Esophagus squamous epithelium (tissue), 5 donors: ENCODE results near the gene ADAMTS8. TPM values are rescaled to one million over a fixed set of nuclear protein-coding genes. Genes with fewer than 3 reads are reported as not detected.

Source experiments
- DNase-seq: peaks from one replicate; lab custom pipeline; 2025; lab: John Stamatoyannopoulos, UW
- H3K27ac ChIP-seq, 4 donors: fragments of 200-600 bp; sonication (generic); one replicate each; pipeline ENCODE4 v1.5.1; 2016 to 2019; ENCODE audit warnings: mild to moderate bottlenecking in 1 of 4
- H3K27me3 ChIP-seq, 4 donors: fragments of 200-600 bp; sonication (generic); 1 replicate in 3 of 4; 2 replicates in 1 of 4; pipeline versions ENCODE4 v1.5.1 to v1.6.0; 2017 to 2021; ENCODE audit warnings: antibody characterized with exemption in 1 of 4
- H3K36me3 ChIP-seq, 3 donors: fragments of 200-600 bp; sonication (generic); one replicate each; pipeline ENCODE4 v1.5.1; 2016 to 2019
- H3K4me1 ChIP-seq, 3 donors: fragments of 200-600 bp; sonication (generic); one replicate each; pipeline ENCODE4 v1.5.1; 2017 to 2019
- H3K4me3 ChIP-seq, 4 donors: fragments of 200-600 bp; sonication (generic); 1 replicate in 3 of 4; 2 replicates in 1 of 4; pipeline ENCODE4 v1.5.1; 2016 to 2019; ENCODE audit warnings: mild to moderate bottlenecking in 2 of 4, moderate library complexity in 1 of 4
- H3K9me3 ChIP-seq, 3 donors: fragments of 200-600 bp; sonication (generic); one replicate each; pipeline ENCODE4 v1.5.1; 2016 to 2019
- POLR2A ChIP-seq, 4 donors: fragments of 450-650 bp; IDR thresholded peaks; one replicate each; pipeline ENCODE4 v1.6.1; 2017; ENCODE audit warnings: antibody characterized with exemption in 4 of 4, mild to moderate bottlenecking in 4 of 4, moderate library complexity in 3 of 4
- WGBS, 2 donors: methylation state at CpG; one replicate each; pipeline ENCODE4 v1.1.5; 2018; 5-methylcytosine and 5-hydroxymethylcytosine counted together
- intact Hi-C: fragments of 100-400 bp; cut with DNase I; formaldehyde crosslinking; loops from one replicate; pipeline ENCODE4 v1.15.0; 2022
- total RNA-seq, 4 donors: library from RNA; depleted of rRNA; stranded (reverse); fragments of >200 nt; gene quantifications; one replicate each; pipeline ENCODE4 v1.1.0, GENCODE V29; 2016
- TF ChIP-seq, protein P1 (sequence below), 6 experiments: fragments of 450-650 bp in 4 of 6; fragments of 200-600 bp in 2 of 6; sonication (generic) in 2 of 6; IDR thresholded peaks; one replicate each; pipeline ENCODE4 v1.5.1; 2016 to 2019; ENCODE audit warnings: antibody characterized with exemption in 6 of 6, mild to moderate bottlenecking in 4 of 6, moderate library complexity in 4 of 6
- donor health status: DM: yes; HTN: yes; CAD: no.

Gene ADAMTS8
- total RNA-seq, 4 donors from 2014 or later, result 0.83 to 8.8 (median 1.8) TPM

DNA sequence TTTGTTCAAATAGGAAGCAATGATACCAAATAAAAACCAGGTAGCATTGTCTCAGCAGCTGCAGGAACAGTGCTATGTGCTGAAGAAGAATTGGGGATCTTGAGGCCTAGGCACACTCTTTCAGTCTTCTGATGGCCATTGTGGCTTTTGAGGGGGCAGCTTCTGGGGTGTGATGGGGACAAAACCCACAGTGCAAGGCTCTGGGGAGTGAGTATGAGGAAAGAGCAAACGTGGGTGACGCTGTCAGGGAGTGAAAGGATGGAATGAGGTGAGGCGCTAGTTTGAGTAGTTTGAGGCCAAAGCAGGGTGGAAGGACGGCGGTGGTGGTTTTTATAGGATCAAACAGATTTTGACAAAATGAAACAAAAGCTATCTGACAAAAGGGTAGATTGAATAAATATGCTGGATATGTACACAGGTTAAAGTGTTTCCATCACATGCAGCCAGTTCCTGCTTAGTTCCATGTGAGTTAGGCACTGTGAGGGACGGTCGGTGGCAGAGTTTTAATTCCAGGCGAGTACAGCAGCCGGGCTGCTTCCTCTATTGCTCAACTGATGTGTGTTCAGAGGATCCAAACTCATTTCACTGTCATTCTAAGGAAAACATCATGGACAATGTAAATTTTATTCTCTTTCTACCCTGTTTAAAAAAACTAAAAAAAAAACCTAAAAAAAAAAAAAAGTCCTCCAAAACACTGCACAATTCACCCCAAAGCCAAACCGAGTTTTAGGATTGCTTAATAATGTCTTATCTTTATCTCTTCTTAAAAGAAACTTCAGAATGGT lies 38.9 kb upstream of the ADAMTS8 start:
- no peak for DNase-seq
- no peaks in the 10 kb centered on the region for H3K9me3 ChIP-seq
- WGBS, 2 donors, result 75 to 83% methylated on average over 10 of the region's 10 CpGs
- intact Hi-C loops, result no loop called here
- no peaks in the 10 kb centered on the region for H3K4me1 ChIP-seq
- no peak overlapping the region for H3K4me3 ChIP-seq
- TF ChIP-seq, protein P1, sequence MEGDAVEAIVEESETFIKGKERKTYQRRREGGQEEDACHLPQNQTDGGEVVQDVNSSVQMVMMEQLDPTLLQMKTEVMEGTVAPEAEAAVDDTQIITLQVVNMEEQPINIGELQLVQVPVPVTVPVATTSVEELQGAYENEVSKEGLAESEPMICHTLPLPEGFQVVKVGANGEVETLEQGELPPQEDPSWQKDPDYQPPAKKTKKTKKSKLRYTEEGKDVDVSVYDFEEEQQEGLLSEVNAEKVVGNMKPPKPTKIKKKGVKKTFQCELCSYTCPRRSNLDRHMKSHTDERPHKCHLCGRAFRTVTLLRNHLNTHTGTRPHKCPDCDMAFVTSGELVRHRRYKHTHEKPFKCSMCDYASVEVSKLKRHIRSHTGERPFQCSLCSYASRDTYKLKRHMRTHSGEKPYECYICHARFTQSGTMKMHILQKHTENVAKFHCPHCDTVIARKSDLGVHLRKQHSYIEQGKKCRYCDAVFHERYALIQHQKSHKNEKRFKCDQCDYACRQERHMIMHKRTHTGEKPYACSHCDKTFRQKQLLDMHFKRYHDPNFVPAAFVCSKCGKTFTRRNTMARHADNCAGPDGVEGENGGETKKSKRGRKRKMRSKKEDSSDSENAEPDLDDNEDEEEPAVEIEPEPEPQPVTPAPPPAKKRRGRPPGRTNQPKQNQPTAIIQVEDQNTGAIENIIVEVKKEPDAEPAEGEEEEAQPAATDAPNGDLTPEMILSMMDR (IDR thresholded peaks at IDR 0.05), result no peak
- no peak for TF ChIP-seq POLR2A (IDR thresholded peaks at IDR 0.05)
- peaks cover 0 to 37% (median 0%) of the 10 kb centered on the region in 3 donors for H3K36me3 ChIP-seq
- no peak overlapping the region for H3K27ac ChIP-seq
- no peaks in the 10 kb centered on the region for H3K27me3 ChIP-seq

DNA sequence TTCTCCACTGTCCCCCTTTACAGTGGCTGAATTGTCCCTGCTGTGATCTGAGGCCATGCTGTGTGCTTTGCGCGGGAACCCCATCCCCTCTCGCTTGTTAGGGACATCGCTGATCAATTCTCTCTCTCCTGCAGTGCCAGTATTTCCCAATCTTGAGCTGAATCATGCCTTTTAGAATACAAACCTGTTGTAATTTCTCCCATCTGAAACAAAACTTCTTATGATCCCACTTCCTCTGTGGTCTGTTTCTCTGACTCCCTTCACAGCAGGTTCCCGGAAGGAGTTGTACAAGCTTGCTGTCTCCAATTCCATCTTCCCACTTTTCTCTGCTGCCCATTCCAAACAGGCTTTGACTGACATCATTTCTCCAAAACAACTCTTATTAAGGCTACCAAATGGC lies 36.9 kb upstream of the ADAMTS8 start:
- intact Hi-C loops, result no loop called here
- Histone ChIP-seq H3K27ac (no peak overlapping the region), H3K36me3 (peaks cover 0 to 22% (median 0%) of the 10 kb centered on the region in 3 donors), H3K27me3 (peaks cover 0 to 4% (median 0%) of the 10 kb centered on the region in 4 donors), H3K4me1 (no peaks in the 10 kb centered on the region), H3K4me3 (no peak overlapping the region), H3K9me3 (no peaks in the 10 kb centered on the region)
- DNase-seq, result no peak
- no peak for TF ChIP-seq POLR2A (IDR thresholded peaks at IDR 0.05)
- TF ChIP-seq, protein P1 (IDR thresholded peaks at IDR 0.05), result no peak
- 87 to 91% methylated on average over 5 of the region's 5 CpGs for WGBS, 2 donors

DNA sequence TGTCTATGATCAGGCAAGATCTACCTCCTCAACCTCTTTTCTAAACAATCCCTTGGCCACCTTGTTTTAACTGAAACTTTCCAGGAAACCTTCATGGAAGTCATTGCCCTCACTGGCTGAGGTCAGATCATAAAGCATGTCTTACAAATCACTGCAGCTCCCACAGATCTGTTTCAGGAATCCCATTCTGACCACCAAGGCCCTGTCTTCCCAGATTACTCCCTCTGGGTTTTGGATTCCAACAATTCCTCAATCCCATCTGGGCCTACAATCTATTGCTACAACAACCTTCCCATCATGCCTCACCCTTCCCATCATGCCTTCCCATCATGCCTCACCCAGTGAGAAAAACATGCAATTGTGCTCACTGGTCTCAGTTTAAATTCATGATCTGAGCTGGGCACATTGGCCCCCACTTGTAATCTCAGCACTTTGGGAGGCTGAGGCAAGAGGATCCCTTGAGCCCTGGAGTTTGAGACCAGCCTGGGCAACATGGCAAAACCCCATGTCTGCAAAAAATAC lies 35.9 kb upstream of the ADAMTS8 start:
- no peak for TF ChIP-seq POLR2A (IDR thresholded peaks at IDR 0.05)
- TF ChIP-seq, protein P1 (IDR thresholded peaks at IDR 0.05), result no peak
- intact Hi-C loops, result no loop called here

DNA sequence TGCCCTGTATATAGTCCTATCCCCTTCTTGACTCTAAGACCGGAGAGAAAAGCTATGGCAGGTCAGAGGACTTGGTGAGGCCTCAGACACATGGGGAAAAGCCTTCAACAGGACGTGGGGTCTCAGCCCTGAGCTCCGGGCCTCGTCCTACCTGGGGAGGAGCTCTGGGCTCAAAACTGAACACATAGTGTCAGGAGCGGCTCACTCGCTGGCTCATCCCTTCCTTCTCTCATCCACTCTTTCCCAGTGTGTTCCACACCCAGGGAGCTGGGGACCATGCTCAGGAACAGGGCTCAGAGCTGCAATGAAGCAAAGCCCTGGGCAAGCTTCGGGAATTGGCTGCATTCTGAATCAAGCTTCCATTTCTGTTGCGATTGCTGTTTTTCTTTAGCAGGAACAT lies 34.5 kb upstream of the ADAMTS8 start:
- no peak overlapping the region for H3K27ac ChIP-seq
- peaks cover 0 to 5% (median 3%) of the 10 kb centered on the region in 3 donors for H3K4me1 ChIP-seq
- no peaks in the 10 kb centered on the region for H3K9me3 ChIP-seq
- peaks cover 0 to 4% (median 0%) of the 10 kb centered on the region in 4 donors for H3K27me3 ChIP-seq
- DNase-seq, result no peak
- no peak overlapping the region for H3K4me3 ChIP-seq
- peaks cover 0 to 17% (median 0%) of the 10 kb centered on the region in 3 donors for H3K36me3 ChIP-seq
- 82 to 87% methylated on average over 5 to 7 of the region's 8 CpGs for WGBS, 2 donors
- intact Hi-C loops, result no loop called here
- no peak for TF ChIP-seq POLR2A (IDR thresholded peaks at IDR 0.05)
- TF ChIP-seq, protein P1 (IDR thresholded peaks at IDR 0.05), result no peak

More for the DNA sequence above, 35.9 kb upstream of the ADAMTS8 start:
- Histone ChIP-seq H3K9me3 (no peaks in the 10 kb centered on the region), H3K27me3 (peaks cover 0 to 4% (median 0%) of the 10 kb centered on the region in 4 donors), H3K27ac (no peak overlapping the region), H3K36me3 (peaks cover 0 to 20% (median 0%) of the 10 kb centered on the region in 3 donors), H3K4me1 (no peaks in the 10 kb centered on the region), H3K4me3 (no peak overlapping the region)
- no peak for DNase-seq
